HPDE6-E6E7 (cell line): ENCODE results near the gene APOBEC3C.
"Not testable (repeated sequence)": the region's sequence is repeated elsewhere in the genome, so short reads cannot be mapped to it uniquely, and the experiment has no call there.

Source experiments
- DNase-seq: peaks from one replicate; pipeline ENCODE4 v3.0.0; 2011; ENCODE audit warnings: missing footprints; ENCODE audit errors: extremely low spot score

APOBEC3C gene

GRCh38 chr22:38981992-38982927 is 31.8 kb upstream of the APOBEC3C start, which contains the start of gene APOBEC3B:
APOBEC3B (plus strand) TSS chr22:38982347; CDS start chr22:38982454, 107 bp downstream.
- peak; percentile 84 for DNase-seq

- DNase-seq, result no peak
These were observed 29.8 kb upstream of the APOBEC3C start for GRCh38 chr22:38984224-38984623.

- peak; percentile 66 for DNase-seq
These were observed 29.0 kb upstream of the APOBEC3C start for GRCh38 chr22:38984784-38985757.

- no peak for DNase-seq
These were observed 27.4 kb upstream of the APOBEC3C start for GRCh38 chr22:38986629-38987028.

- no peak for DNase-seq
These were observed 26.7 kb upstream of the APOBEC3C start for GRCh38 chr22:38987171-38987895.

GRCh38 chr22:38989466-38989865 is 24.6 kb upstream of the APOBEC3C start:
- DNase-seq, result no peak

GRCh38 chr22:38992871-38993371 is 21.1 kb upstream of the APOBEC3C start:
- not testable (repeated sequence) for DNase-seq

GRCh38 chr22:38996105-38996504 is 18.0 kb upstream of the APOBEC3C start:
- DNase-seq, result no peak

- DNase-seq, result no peak
These were observed 16.5 kb upstream of the APOBEC3C start for GRCh38 chr22:38997518-38997917.

GRCh38 chr22:39003165-39003638 is 10.9 kb upstream of the APOBEC3C start:
- DNase-seq, result peak; percentile 75

GRCh38 chr22:39007177-39007576 is 6.9 kb upstream of the APOBEC3C start:
- DNase-seq, result no peak

- not testable (repeated sequence) for DNase-seq
These were observed 5.7 kb upstream of the APOBEC3C start for GRCh38 chr22:39008271-39008850.

- no peak for DNase-seq
These were observed 3.1 kb upstream of the APOBEC3C start for GRCh38 chr22:39010946-39011345.

GRCh38 chr22:39012533-39013511 is 1.2 kb upstream of the APOBEC3C start:
- no peak for DNase-seq

GRCh38 chr22:39013561-39013941 is 506 bp upstream of the APOBEC3C start:
- DNase-seq, result not testable (repeated sequence)

GRCh38 chr22:39014723-39015121 is 665 bp downstream of the APOBEC3C start:
- DNase-seq, result not testable (repeated sequence)

- DNase-seq, result no peak
These were observed 2.5 kb downstream of the APOBEC3C start for GRCh38 chr22:39016592-39016991.

GRCh38 chr22:39017596-39018365 is 3.7 kb downstream of the APOBEC3C start:
- DNase-seq, result no peak
